GM12891 (cell line): ENCODE data around the gene PRKAR1B.

Experiments
- PAX5 ChIP-seq: IDR thresholded peaks from 2 replicates; pipeline ENCODE4 v1.6.1; 2011; ENCODE audit warnings: low read length, moderate library complexity, mild to moderate bottlenecking; ENCODE audit not compliant: insufficient read depth, severe bottlenecking
- POLR2A ChIP-seq: IDR thresholded peaks from 2 replicates; pipeline ENCODE4 v1.6.1; 2011; ENCODE audit warnings: low read depth, low read length, control low read depth
- POLR2AphosphoS5 ChIP-seq: IDR thresholded peaks from 2 replicates; pipeline ENCODE4 v1.6.1; 2011; ENCODE audit warnings: low read depth, low read length, control low read depth
- POU2F2 ChIP-seq: IDR thresholded peaks from 2 replicates; pipeline ENCODE4 v1.6.1; 2011; ENCODE audit warnings: low read depth, mild to moderate bottlenecking, control low read depth, low read length, moderate library complexity
- SPI1 ChIP-seq: IDR thresholded peaks from 2 replicates; pipeline ENCODE4 v1.6.1; 2011; ENCODE audit warnings: low read depth, low read length, control low read depth
- TAF1 ChIP-seq: IDR thresholded peaks from 2 replicates; pipeline ENCODE4 v1.6.1; 2011; ENCODE audit warnings: low read depth, low read length, control low read depth

GRCh38 chr7:696812-697551 is 30.1 kb downstream of the PRKAR1B start:
- TF ChIP-seq POLR2A (no peak), TAF1 (no peak), POU2F2 (no peak), SPI1 (no peak), POLR2AphosphoS5 (no peak), PAX5 (no peak)
